ENCODE measurements around the gene CTXN3.

Gene CTXN3

GRCh38 chr5:127649018-127649439 is at the start of gene CTXN3:
TSS of gene CTXN3 (plus strand) at chr5:127649082. CDS start at chr5:127657522, 8,440 bp downstream.
- TF ChIP-seq CTCF (IDR thresholded peaks at IDR 0.05; ENCODE audit: low read depth, low read length) = no peak
- H3K4me3 ChIP-seq (ENCODE audit: low read depth, low read length) = no peak within 1 kb of the TSS

GRCh38 chr5:127599320-127599719 is 49.6 kb upstream of the CTXN3 start:
- TF ChIP-seq CTCF (IDR thresholded peaks at IDR 0.05; ENCODE audit: low read depth, low read length) = no peak
- H3K4me3 ChIP-seq (ENCODE audit: low read depth, low read length) = no peak overlapping the region

GRCh38 chr5:127599847-127600246 is 49.0 kb upstream of the CTXN3 start:
- no peak overlapping the region for H3K4me3 ChIP-seq (ENCODE audit: low read depth, low read length)
- no peak for TF ChIP-seq CTCF (IDR thresholded peaks at IDR 0.05; ENCODE audit: low read depth, low read length)

GRCh38 chr5:127601111-127601510 is 47.8 kb upstream of the CTXN3 start:
- H3K4me3 ChIP-seq (ENCODE audit: low read depth, low read length) = no peak overlapping the region
- TF ChIP-seq CTCF (IDR thresholded peaks at IDR 0.05; ENCODE audit: low read depth, low read length) = no peak

GRCh38 chr5:127601601-127602000 is 47.3 kb upstream of the CTXN3 start:
- no peak overlapping the region for H3K4me3 ChIP-seq (ENCODE audit: low read depth, low read length)
- TF ChIP-seq CTCF (IDR thresholded peaks at IDR 0.05; ENCODE audit: low read depth, low read length) = no peak

GRCh38 chr5:127602481-127602880 is 46.4 kb upstream of the CTXN3 start:
- TF ChIP-seq CTCF (IDR thresholded peaks at IDR 0.05; ENCODE audit: low read depth, low read length) = no peak
- H3K4me3 ChIP-seq (ENCODE audit: low read depth, low read length) = no peak overlapping the region

GRCh38 chr5:127602896-127603844 is 45.7 kb upstream of the CTXN3 start:
- H3K4me3 ChIP-seq (ENCODE audit: low read depth, low read length) = no peak overlapping the region
- TF ChIP-seq CTCF (IDR thresholded peaks at IDR 0.05; ENCODE audit: low read depth, low read length) = no peak

Data from WI38 (cell line).